K562 (cell line): ENCODE data around the gene TMOD2. TPM values are rescaled to one million over a fixed set of nuclear protein-coding genes. Genes with fewer than 3 reads are reported as not detected.

Experiments used
- ATAC-seq: fragments of 200-7000 bp; cut with Tn5 transposase; 3 replicates; pipeline ENCODE4 v1.9.1; 2020; ENCODE audit warnings: moderate library complexity
- BruUV-seq: library from RNA; stranded (reverse); fragments of 400-500 nt; replicated peaks from 2 replicates; lab custom pipeline; 2021; lab: Mats Ljungman, UMichigan
- CTCF ChIA-PET: fragments of 300-600 bp; formaldehyde crosslinking; extraction: SDS; loops from one replicate; lab custom pipeline; 2021; ENCODE audit warnings: low intra/inter-chr PET ratio; lab: Yijun Ruan, JAX
- POLR2A ChIA-PET: fragments of 300-600, 350-650 bp; sonication (Branson Sonifier 250); formaldehyde crosslinking; extraction: SDS; loops from one replicate; lab custom pipeline; 2021; ENCODE audit warnings: antibody characterized with exemption, inconsistent platforms; lab: Yijun Ruan, JAX
- DNase-seq, 4 experiments: peaks; one replicate each; pipeline versions ENCODE4 v3.0.0 to v3.0.0-alpha.2; 2011 to 2018; ENCODE audit warnings: low spot score in 3 of 4, mixed read lengths in 3 of 4; ENCODE audit errors: extremely low read depth in 1 of 4
- FAIRE-seq: peaks from 2 replicates; lab custom pipeline; 2011; peaks lifted over from hg19 to GRCh38; lab: Jason Lieb, UNC
- H2AFZ ChIP-seq: 2 replicates; pipeline ENCODE4 v1.6.0; 2011; ENCODE audit warnings: low read depth, low read length, control low read depth, inconsistent platforms
- H3K27ac ChIP-seq: fragments of 200-600 bp; 3 replicates; pipeline ENCODE4 v1.8.0; 2011; ENCODE audit warnings: low read depth, mild to moderate bottlenecking, control low read depth, inconsistent platforms, low read length, moderate library complexity, mixed read lengths; ENCODE audit errors: extremely low read depth
- H3K27me3 ChIP-seq, 2 experiments: fragments of 300-600 bp in 1 of 2; 2 replicates in 1 of 2; 3 replicates in 1 of 2; pipeline versions ENCODE4 v1.6.0 to v1.8.0; 2011; ENCODE audit warnings: inconsistent platforms in 2 of 2, low read length in 2 of 2, mild to moderate bottlenecking in 1 of 2, mixed read lengths in 1 of 2, moderate library complexity in 1 of 2; ENCODE audit not compliant: control insufficient read depth in 2 of 2, insufficient read depth in 2 of 2
- H3K36me3 ChIP-seq: fragments of 300-600 bp; 3 replicates; pipeline ENCODE4 v1.8.0; 2011; ENCODE audit warnings: mild to moderate bottlenecking, low read length, inconsistent platforms; ENCODE audit not compliant: control insufficient read depth, insufficient read depth
- H3K4me1 ChIP-seq, 2 experiments: fragments of 200-600 bp in 1 of 2; replicated peaks in 1 of 2; 2 replicates in 1 of 2; 3 replicates in 1 of 2; pipeline versions ENCODE4 v1.5.1 to v1.8.0; 2011; ENCODE audit warnings: inconsistent platforms in 2 of 2, low read length in 2 of 2, mild to moderate bottlenecking in 1 of 2, mixed read lengths in 1 of 2, moderate library complexity in 1 of 2; ENCODE audit not compliant: control insufficient read depth in 2 of 2, insufficient read depth in 2 of 2
- H3K4me2 ChIP-seq: 2 replicates; pipeline ENCODE4 v1.6.1; 2011; ENCODE audit warnings: low read length, control low read depth, inconsistent platforms, mixed read lengths; ENCODE audit not compliant: insufficient read depth
- H3K4me3 ChIP-seq: fragments of 200-600 bp; sonication (generic), shearing (Covaris generic); 2 replicates; pipeline ENCODE4 v1.5.1; 2016; ENCODE audit warnings: control low read depth, inconsistent platforms
- H3K79me2 ChIP-seq: fragments of 200-600 bp; 3 replicates; pipeline ENCODE4 v1.8.0; 2011; ENCODE audit warnings: low read length, inconsistent platforms; ENCODE audit not compliant: control insufficient read depth, insufficient read depth
- H3K9ac ChIP-seq, 2 experiments: 2 replicates each; pipeline versions ENCODE4 v1.6.0 to v1.6.1; 2011; ENCODE audit warnings: low read depth in 2 of 2, low read length in 2 of 2, control low read depth in 1 of 2, inconsistent platforms in 1 of 2, mild to moderate bottlenecking in 1 of 2, mixed read lengths in 1 of 2; ENCODE audit not compliant: insufficient read depth in 1 of 2
- H3K9me1 ChIP-seq: one replicate; pipeline ENCODE4 v1.6.0; 2011; ENCODE audit warnings: inconsistent platforms, mild to moderate bottlenecking, low read length, moderate library complexity; ENCODE audit not compliant: control insufficient read depth, insufficient read depth
- H3K9me3 ChIP-seq: replicated peaks from 2 replicates; pipeline ENCODE4 v1.5.1; 2011; ENCODE audit warnings: low read depth, low read length, inconsistent platforms; ENCODE audit not compliant: control insufficient read depth, insufficient read depth
- H4K20me1 ChIP-seq: replicated peaks from 2 replicates; pipeline ENCODE4 v1.6.1; 2011; ENCODE audit warnings: low read length, inconsistent platforms, mixed read lengths; ENCODE audit not compliant: control insufficient read depth, insufficient read depth
- ARID1B ChIP-seq: fragments of 450-650 bp; IDR thresholded peaks from 2 replicates; pipeline ENCODE4 v1.6.1; 2016; ENCODE audit warnings: antibody characterized with exemption, mild to moderate bottlenecking, inconsistent platforms
- BRF1 ChIP-seq: IDR thresholded peaks from 3 replicates; pipeline ENCODE4 v1.6.1; 2011; ENCODE audit warnings: borderline replicate concordance, mild to moderate bottlenecking; ENCODE audit not compliant: insufficient read length; ENCODE audit errors: extremely low read depth
- DDX20 ChIP-seq: fragments of 450-650 bp; IDR thresholded peaks from 2 replicates; pipeline ENCODE4 v1.6.1; 2016; ENCODE audit warnings: missing genetic modification characterization, low read depth, mild to moderate bottlenecking, missing compliant biosample characterization, moderate library complexity
- KDM5B ChIP-seq: fragments of 200-600 bp; sonication (generic); IDR thresholded peaks from 2 replicates; pipeline ENCODE4 v1.6.1; 2012; ENCODE audit warnings: low read depth, mild to moderate bottlenecking, moderate library complexity, low read length, control low read depth, inconsistent platforms; ENCODE audit not compliant: insufficient replicate concordance
- NFATC3 ChIP-seq: fragments of 450-650 bp; IDR thresholded peaks from 2 replicates; pipeline ENCODE4 v1.6.1; 2017; ENCODE audit warnings: mild to moderate bottlenecking
- NUFIP1 ChIP-seq: fragments of 450-650 bp; IDR thresholded peaks from 2 replicates; pipeline ENCODE4 v1.6.1; 2018; ENCODE audit not compliant: partially characterized antibody
- RB1 ChIP-seq: fragments of 450-650 bp; IDR thresholded peaks from 2 replicates; pipeline ENCODE4 v1.6.1; 2017; ENCODE audit warnings: low read depth, mild to moderate bottlenecking
- TCF3 ChIP-seq: sonication (generic); formaldehyde crosslinking; IDR thresholded peaks from 2 replicates; pipeline ENCODE4 v1.4.0; 2020; ENCODE audit warnings: mild to moderate bottlenecking, missing genetic modification reagents
- TEAD1 ChIP-seq, 2 experiments: fragments of 450-650 bp in 1 of 2; sonication (generic) in 1 of 2; formaldehyde crosslinking; IDR thresholded peaks; 2 replicates each; pipeline versions ENCODE4 v1.4.0 to v1.8.0; 2020 to 2022; ENCODE audit warnings: mild to moderate bottlenecking in 2 of 2, missing genetic modification reagents in 1 of 2
- ZFPM2 ChIP-seq: fragments of 250-450 bp; sonication (Bioruptor Pico); IDR thresholded peaks from 2 replicates; pipeline ENCODE4 v1.5.1; 2022; ENCODE audit warnings: mild to moderate bottlenecking
- WGBS: fragments of 100-300 bp; shearing (Covaris generic); methylation state at CpG from one replicate; pipeline ENCODE4 v1.1.6; 2016; ENCODE audit warnings: low coverage, mixed read lengths; ENCODE audit not compliant: insufficient coverage; ENCODE audit errors: missing lambda C conversion rate; 5-methylcytosine and 5-hydroxymethylcytosine counted together
- in situ Hi-C: fragments of 300-500 bp; cut with MboI; formaldehyde crosslinking; loops from 4 replicates; pipeline ENCODE4 v1.15.0; 2018; ENCODE audit warnings: inconsistent platforms, mixed read lengths
- intact Hi-C: fragments of 100-400 bp; cut with micrococcal nuclease; formaldehyde crosslinking; loops from 2 replicates; pipeline ENCODE4 v1.14.2; 2022
- polyA plus RNA-seq, 8 experiments: library from polyadenylated mRNA; depleted of rRNA in 4 of 8; stranded (reverse) in 5 of 8; unstranded in 3 of 8; fragments of >200 nt; fragmentation: Nextera tagmentation in 2 of 8; fragmentation: Illumina TruSeq in 1 of 8; extraction: Ambion mirVana in 2 of 8; extraction: Trizol in 1 of 8; gene quantifications; 2 replicates each; pipeline versions ENCODE4 v1.2.1 to v1.2.3, GENCODE V29; 2011 to 2014; ENCODE audit warnings: inconsistent platforms in 1 of 8, missing spikeins in 1 of 8
- total RNA-seq, 7 experiments: library from RNA; depleted of rRNA in 6 of 7; stranded (reverse); fragments of >200 nt in 6 of 7; fragmentation: Illumina TruSeq in 2 of 7; extraction: Trizol in 2 of 7; gene quantifications; 2 replicates each; pipeline versions ENCODE4 v1.2.1 to v1.2.3, GENCODE V29; 2011 to 2021; ENCODE audit warnings: low replicate concordance in 1 of 7
- TF ChIP-seq, protein P1 (sequence below): fragments of 450-650 bp; IDR thresholded peaks from 2 replicates; pipeline ENCODE4 v1.6.1; 2016; ENCODE audit warnings: low read depth
- TF ChIP-seq, protein P2 (sequence below): sonication (generic); formaldehyde crosslinking; IDR thresholded peaks from 2 replicates; pipeline ENCODE4 v1.9.0; 2022; ENCODE audit warnings: mild to moderate bottlenecking, missing genetic modification reagents
- TF ChIP-seq, protein P3 (sequence below): fragments of 250-450 bp; sonication (Bioruptor Pico); IDR thresholded peaks from 2 replicates; pipeline ENCODE4 v1.5.1; 2021; ENCODE audit warnings: mild to moderate bottlenecking

The TMOD2 gene
- total and polyA plus RNA-seq, 9 of the 15 experiments (the other 6 are each of a cell fraction or from before 2014, with no cell fraction given), result 0.49 to 3.8 (median 3.0) TPM

DNA sequence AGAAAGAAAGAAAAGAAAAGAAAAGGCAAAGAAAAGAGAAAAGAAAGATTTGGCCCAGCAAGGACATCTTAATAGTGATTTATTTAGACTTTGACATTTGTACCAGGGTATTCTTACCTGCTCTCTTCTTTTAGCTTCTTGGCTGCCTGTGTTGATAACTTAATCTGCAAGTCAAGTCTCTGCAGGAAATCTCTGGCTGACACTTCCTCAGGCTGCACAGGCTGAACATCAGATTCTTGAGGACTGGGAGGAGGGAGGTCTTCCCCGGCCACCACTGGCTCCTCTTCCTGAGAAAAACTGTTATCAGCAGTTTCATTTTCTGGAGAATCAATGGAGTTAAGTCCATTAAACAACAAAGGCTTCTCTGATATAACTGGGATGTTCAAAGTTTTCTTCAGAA is 26.7 kb upstream of the TMOD2 start:
- H3K79me2 ChIP-seq, result no peaks in the 10 kb centered on the region; the same call in 2 of the 3 replicates
- CTCF ChIA-PET, result no interaction called here
- TF ChIP-seq BRF1, result no peak
- no peak for TF ChIP-seq TEAD1 (CRISPR knock-in tag; IDR thresholded peaks at IDR 0.05)
- no peak for TF ChIP-seq ZFPM2 (CRISPR knock-in tag)
- TF ChIP-seq NUFIP1, result no peak
- TF ChIP-seq RB1, result no peak
- TF ChIP-seq, protein P1, sequence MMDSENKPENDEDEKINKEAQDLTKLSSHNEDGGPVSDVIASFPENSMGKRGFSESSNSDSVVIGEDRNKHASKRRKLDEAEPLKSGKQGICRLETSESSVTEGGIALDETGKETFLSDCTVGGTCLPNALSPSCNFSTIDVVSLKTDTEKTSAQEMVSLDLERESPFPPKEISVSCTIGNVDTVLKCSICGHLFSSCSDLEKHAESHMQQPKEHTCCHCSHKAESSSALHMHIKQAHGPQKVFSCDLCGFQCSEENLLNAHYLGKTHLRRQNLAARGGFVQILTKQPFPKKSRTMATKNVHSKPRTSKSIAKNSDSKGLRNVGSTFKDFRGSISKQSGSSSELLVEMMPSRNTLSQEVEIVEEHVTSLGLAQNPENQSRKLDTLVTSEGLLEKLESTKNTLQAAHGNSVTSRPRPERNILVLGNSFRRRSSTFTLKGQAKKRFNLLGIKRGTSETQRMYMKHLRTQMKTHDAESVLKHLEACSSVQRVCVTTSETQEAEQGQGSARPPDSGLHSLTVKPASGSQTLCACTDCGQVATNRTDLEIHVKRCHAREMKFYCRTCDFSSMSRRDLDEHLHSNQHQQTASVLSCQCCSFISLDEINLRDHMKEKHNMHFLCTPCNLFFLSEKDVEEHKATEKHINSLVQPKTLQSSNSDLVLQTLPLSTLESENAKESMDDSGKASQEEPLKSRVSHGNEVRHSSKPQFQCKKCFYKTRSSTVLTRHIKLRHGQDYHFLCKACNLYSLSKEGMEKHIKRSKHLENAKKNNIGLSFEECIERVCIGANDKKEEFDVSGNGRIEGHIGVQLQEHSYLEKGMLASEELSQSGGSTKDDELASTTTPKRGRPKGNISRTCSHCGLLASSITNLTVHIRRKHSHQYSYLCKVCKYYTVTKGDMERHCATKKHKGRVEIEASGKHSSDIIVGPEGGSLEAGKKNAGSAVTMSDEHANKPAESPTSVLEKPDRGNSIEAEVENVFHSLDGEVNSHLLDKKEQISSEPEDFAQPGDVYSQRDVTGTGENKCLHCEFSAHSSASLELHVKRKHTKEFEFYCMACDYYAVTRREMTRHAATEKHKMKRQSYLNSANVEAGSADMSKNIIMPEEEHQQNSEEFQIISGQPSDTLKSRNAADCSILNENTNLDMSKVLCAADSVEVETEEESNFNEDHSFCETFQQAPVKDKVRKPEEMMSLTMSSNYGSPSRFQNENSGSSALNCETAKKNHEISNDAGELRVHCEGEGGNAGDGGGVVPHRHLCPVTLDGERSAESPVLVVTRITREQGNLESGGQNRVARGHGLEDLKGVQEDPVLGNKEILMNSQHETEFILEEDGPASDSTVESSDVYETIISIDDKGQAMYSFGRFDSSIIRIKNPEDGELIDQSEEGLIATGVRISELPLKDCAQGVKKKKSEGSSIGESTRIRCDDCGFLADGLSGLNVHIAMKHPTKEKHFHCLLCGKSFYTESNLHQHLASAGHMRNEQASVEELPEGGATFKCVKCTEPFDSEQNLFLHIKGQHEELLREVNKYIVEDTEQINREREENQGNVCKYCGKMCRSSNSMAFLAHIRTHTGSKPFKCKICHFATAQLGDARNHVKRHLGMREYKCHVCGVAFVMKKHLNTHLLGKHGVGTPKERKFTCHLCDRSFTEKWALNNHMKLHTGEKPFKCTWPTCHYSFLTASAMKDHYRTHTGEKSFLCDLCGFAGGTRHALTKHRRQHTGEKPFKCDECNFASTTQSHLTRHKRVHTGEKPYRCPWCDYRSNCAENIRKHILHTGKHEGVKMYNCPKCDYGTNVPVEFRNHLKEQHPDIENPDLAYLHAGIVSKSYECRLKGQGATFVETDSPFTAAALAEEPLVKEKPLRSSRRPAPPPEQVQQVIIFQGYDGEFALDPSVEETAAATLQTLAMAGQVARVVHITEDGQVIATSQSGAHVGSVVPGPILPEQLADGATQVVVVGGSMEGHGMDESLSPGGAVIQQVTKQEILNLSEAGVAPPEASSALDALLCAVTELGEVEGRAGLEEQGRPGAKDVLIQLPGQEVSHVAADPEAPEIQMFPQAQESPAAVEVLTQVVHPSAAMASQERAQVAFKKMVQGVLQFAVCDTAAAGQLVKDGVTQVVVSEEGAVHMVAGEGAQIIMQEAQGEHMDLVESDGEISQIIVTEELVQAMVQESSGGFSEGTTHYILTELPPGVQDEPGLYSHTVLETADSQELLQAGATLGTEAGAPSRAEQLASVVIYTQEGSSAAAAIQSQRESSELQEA, result no peak
- TF ChIP-seq, protein P2, sequence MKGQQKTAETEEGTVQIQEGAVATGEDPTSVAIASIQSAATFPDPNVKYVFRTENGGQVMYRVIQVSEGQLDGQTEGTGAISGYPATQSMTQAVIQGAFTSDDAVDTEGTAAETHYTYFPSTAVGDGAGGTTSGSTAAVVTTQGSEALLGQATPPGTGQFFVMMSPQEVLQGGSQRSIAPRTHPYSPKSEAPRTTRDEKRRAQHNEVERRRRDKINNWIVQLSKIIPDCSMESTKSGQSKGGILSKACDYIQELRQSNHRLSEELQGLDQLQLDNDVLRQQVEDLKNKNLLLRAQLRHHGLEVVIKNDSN (CRISPR knock-in tag), result no peak
- no peak for TF ChIP-seq DDX20 (tag)
- TF ChIP-seq TCF3 (CRISPR knock-in tag), result 0 out of 2 replicates have a peak, but pooled peaks have one; percentile 7
- TF ChIP-seq NFATC3, result no peak
- TF ChIP-seq, protein P3, sequence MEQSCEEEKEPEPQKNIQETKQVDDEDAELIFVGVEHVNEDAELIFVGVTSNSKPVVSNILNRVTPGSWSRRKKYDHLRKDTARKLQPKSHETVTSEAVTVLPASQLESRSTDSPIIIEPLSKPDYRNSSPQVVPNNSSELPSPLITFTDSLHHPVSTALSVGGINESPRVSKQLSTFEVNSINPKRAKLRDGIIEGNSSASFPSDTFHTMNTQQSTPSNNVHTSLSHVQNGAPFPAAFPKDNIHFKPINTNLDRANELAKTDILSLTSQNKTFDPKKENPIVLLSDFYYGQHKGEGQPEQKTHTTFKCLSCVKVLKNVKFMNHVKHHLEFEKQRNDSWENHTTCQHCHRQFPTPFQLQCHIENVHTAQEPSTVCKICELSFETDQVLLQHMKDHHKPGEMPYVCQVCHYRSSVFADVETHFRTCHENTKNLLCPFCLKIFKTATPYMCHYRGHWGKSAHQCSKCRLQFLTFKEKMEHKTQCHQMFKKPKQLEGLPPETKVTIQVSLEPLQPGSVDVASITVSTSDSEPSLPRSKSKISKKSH (CRISPR knock-in tag), result no peak
- peak; percentile 19; the same call in 1 of the 2 replicates for TF ChIP-seq ARID1B
- no peak for TF ChIP-seq KDM5B

More for the DNA sequence above, 26.7 kb upstream of the TMOD2 start:
- POLR2A ChIA-PET, result interaction anchor here (0.8 kb wide), 1 partner anchor 9 kb away, joined by 4 read pairs; no protein-coding TSS in a partner anchor
- DNase-seq (peak in 1 of 4 experiments; percentile 25), ATAC-seq (no peak), FAIRE-seq (peak; percentile 32)
- Histone ChIP-seq H3K4me2 (no peak overlapping the region), H3K27me3 (no peaks in the 10 kb centered on the region), H3K4me1 (peaks cover 0 to 29% of the 10 kb centered on the region in 2 experiments; a peak in 3 of 5 replicates), H3K36me3 (peaks cover 24% of the 10 kb centered on the region; the same call in 2 of the 3 replicates), H3K9me1 (no peaks in the 10 kb centered on the region), H2AFZ (no peak overlapping the region), H3K9me3 (no peaks in the 10 kb centered on the region), H3K4me3 (no peak overlapping the region), H4K20me1 (no peaks in the 10 kb centered on the region), H3K27ac (no peak overlapping the region), H3K9ac (no peak overlapping the region)
- intact Hi-C loops, result loop anchor here (5.0 kb wide), 1 partner anchor 37 kb away; no protein-coding TSS in a partner anchor
- WGBS, result 0% methylated on average over 1 of the region's 1 CpG
- in situ Hi-C loops, result no loop called here
- no TSS peak for BruUV-seq
